Measurements from ENCODE around the gene SH2D5. TPM values are rescaled to one million over a fixed set of nuclear protein-coding genes. Genes with fewer than 3 reads are reported as not detected.

Gene SH2D5
- polyA plus RNA-seq, 1 donor from 2014 or later = 14.1 TPM

- Histone ChIP-seq H3K9me3 (ENCODE audit: low read length) (no peaks in the 10 kb centered on the region), H3K27me3 (ENCODE audit: insufficient read depth, low read depth, low read length) (no peaks in the 10 kb centered on the region), H3K4me2 (ENCODE audit: low read length) (no peak overlapping the region), H3F3A (ENCODE audit: insufficient read depth, low read length, poor library complexity, severe bottlenecking) (no peaks in the 10 kb centered on the region), H3K9me2 (ENCODE audit: insufficient read depth, low read length) (no peaks in the 10 kb centered on the region), H3K79me2 (replicated peaks; ENCODE audit: insufficient read depth, low read length) (no peaks in the 10 kb centered on the region), H4K20me1 (ENCODE audit: insufficient read depth) (no peaks in the 10 kb centered on the region), H3K27ac (ENCODE audit: low read length) (no peak overlapping the region), H3K36me3 (ENCODE audit: insufficient read depth, low read length) (no peaks in the 10 kb centered on the region), H3K9ac (ENCODE audit: low read length) (no peak overlapping the region), H2AFZ (ENCODE audit: low read depth, low read length) (no peak overlapping the region), H3K4me3 (ENCODE audit: low read length) (no peak overlapping the region)
- TF ChIP-seq MXI1 (conservative IDR thresholded peaks at IDR 0.05; ENCODE audit: poor library complexity, severe bottlenecking) (no peak), SMC3 (conservative IDR thresholded peaks at IDR 0.05; ENCODE audit: poor library complexity) (no peak), CTCF (IDR thresholded peaks at IDR 0.05; ENCODE audit: poor library complexity, severe bottlenecking) (no peak), POLR2AphosphoS5 (IDR thresholded peaks at IDR 0.05) (no peak), EZH2 (IDR thresholded peaks at IDR 0.05; ENCODE audit: borderline replicate concordance, insufficient read depth, low read length, poor library complexity, severe bottlenecking) (no peak), EP300 (conservative IDR thresholded peaks at IDR 0.05; ENCODE audit: poor library complexity, severe bottlenecking) (no peak), REST (IDR thresholded peaks at IDR 0.05; ENCODE audit: borderline replicate concordance) (no peak), RAD21 (conservative IDR thresholded peaks at IDR 0.05) (no peak), TAF1 (IDR thresholded peaks at IDR 0.05; ENCODE audit: low read depth) (no peak)
Measured at GRCh38 chr1:20700636-20701215, 31.8 kb downstream of the SH2D5 start.

- no peaks in the 10 kb centered on the region for H3K9me2 ChIP-seq (ENCODE audit: insufficient read depth, low read length)
- H3F3A ChIP-seq (ENCODE audit: insufficient read depth, low read length, poor library complexity, severe bottlenecking) = no peaks in the 10 kb centered on the region
- no peak overlapping the region for H3K9ac ChIP-seq (ENCODE audit: low read length)
- no peak overlapping the region for H3K27ac ChIP-seq (ENCODE audit: low read length)
- TF ChIP-seq MXI1 (conservative IDR thresholded peaks at IDR 0.05; ENCODE audit: poor library complexity, severe bottlenecking) (no peak), TAF1 (IDR thresholded peaks at IDR 0.05; ENCODE audit: low read depth) (no peak), CTCF (IDR thresholded peaks at IDR 0.05; ENCODE audit: poor library complexity, severe bottlenecking) (no peak), SMC3 (conservative IDR thresholded peaks at IDR 0.05; ENCODE audit: poor library complexity) (no peak), EP300 (conservative IDR thresholded peaks at IDR 0.05; ENCODE audit: poor library complexity, severe bottlenecking) (no peak), POLR2AphosphoS5 (IDR thresholded peaks at IDR 0.05) (no peak), REST (IDR thresholded peaks at IDR 0.05; ENCODE audit: borderline replicate concordance) (no peak), EZH2 (IDR thresholded peaks at IDR 0.05; ENCODE audit: borderline replicate concordance, insufficient read depth, low read length, poor library complexity, severe bottlenecking) (no peak), RAD21 (conservative IDR thresholded peaks at IDR 0.05) (no peak)
- no peak overlapping the region for H2AFZ ChIP-seq (ENCODE audit: low read depth, low read length)
- H3K9me3 ChIP-seq (ENCODE audit: low read length) = no peaks in the 10 kb centered on the region
- no peaks in the 10 kb centered on the region for H3K27me3 ChIP-seq (ENCODE audit: insufficient read depth, low read depth, low read length)
- H3K4me3 ChIP-seq (ENCODE audit: low read length) = no peak overlapping the region
- no peak overlapping the region for H3K4me2 ChIP-seq (ENCODE audit: low read length)
- no peaks in the 10 kb centered on the region for H3K79me2 ChIP-seq (replicated peaks; ENCODE audit: insufficient read depth, low read length)
- no peaks in the 10 kb centered on the region for H3K36me3 ChIP-seq (ENCODE audit: insufficient read depth, low read length)
- no peaks in the 10 kb centered on the region for H4K20me1 ChIP-seq (ENCODE audit: insufficient read depth)
Measured at GRCh38 chr1:20699558-20699957, 32.9 kb downstream of the SH2D5 start.
